SK-N-SH (cell line): ENCODE data around the gene DPRX. TPM values are rescaled to one million over a fixed set of nuclear protein-coding genes. Genes with fewer than 3 reads are reported as not detected.

Source experiments
- CTCF ChIA-PET: fragments of 300-600, 350-600 bp; formaldehyde crosslinking; extraction: SDS; loops from one replicate; lab custom pipeline; 2021; lab: Yijun Ruan, JAX
- POLR2A ChIA-PET: fragments of 350-600 bp; sonication (Branson Sonifier 250); formaldehyde crosslinking; extraction: SDS; loops from one replicate; lab custom pipeline; 2020; ENCODE audit warnings: antibody characterized with exemption, inconsistent platforms; lab: Yijun Ruan, JAX
- DNase-seq: peaks from one replicate; pipeline ENCODE4 v3.0.0; 2012
- H2AFZ ChIP-seq: fragments of 200-600 bp; sonication (generic); 2 replicates; pipeline ENCODE4 v1.8.1; 2016; ENCODE audit warnings: antibody characterized with exemption, mild to moderate bottlenecking, low read depth
- H3F3A ChIP-seq: fragments of 200-600 bp; sonication (generic); replicated peaks from 2 replicates; pipeline ENCODE3; 2016; ENCODE audit warnings: antibody characterized with exemption, mild to moderate bottlenecking; ENCODE audit not compliant: insufficient read depth
- H3K27ac ChIP-seq, 2 experiments: fragments of 200-500 bp in 1 of 2; fragments of 200-600 bp in 1 of 2; sonication (Bioruptor generic) in 1 of 2; sonication (generic), shearing (Covaris generic) in 1 of 2; 2 replicates each; pipeline versions ENCODE4 v1.5.1 to v1.6.1; 2014 to 2016; ENCODE audit warnings: low read depth in 2 of 2, inconsistent platforms in 1 of 2, low read length in 1 of 2, mild to moderate bottlenecking in 1 of 2, mixed read lengths in 1 of 2
- H3K27me3 ChIP-seq: fragments of 200-600 bp; sonication (generic), shearing (Covaris generic); 2 replicates; pipeline ENCODE4 v1.6.1; 2016; ENCODE audit warnings: mixed run types; ENCODE audit not compliant: insufficient read depth
- H3K36me3 ChIP-seq, 2 experiments: fragments of 200-500 bp in 1 of 2; fragments of 200-600 bp in 1 of 2; sonication (Bioruptor generic) in 1 of 2; sonication (generic) in 1 of 2; replicated peaks in 1 of 2; 2 replicates each; pipeline versions ENCODE3 to v1.5.1; 2014 to 2016; ENCODE audit warnings: low read length in 1 of 2, mild to moderate bottlenecking in 1 of 2; ENCODE audit not compliant: insufficient read depth in 2 of 2, control insufficient read depth in 1 of 2
- H3K4me1 ChIP-seq, 2 experiments: fragments of 200-500 bp in 1 of 2; fragments of 200-600 bp in 1 of 2; sonication (Bioruptor generic) in 1 of 2; sonication (generic), shearing (Covaris generic) in 1 of 2; 2 replicates each; pipeline versions ENCODE4 v1.5.1 to v1.6.1; 2014 to 2016; ENCODE audit warnings: low read depth in 1 of 2, low read length in 1 of 2, mixed run types in 1 of 2; ENCODE audit not compliant: insufficient read depth in 2 of 2, control insufficient read depth in 1 of 2
- H3K4me2 ChIP-seq: fragments of 200-600 bp; sonication (generic), shearing (Covaris generic); 2 replicates; pipeline ENCODE4 v1.6.1; 2017; ENCODE audit warnings: mixed run types
- H3K4me3 ChIP-seq, 2 experiments: fragments of 200-500 bp in 1 of 2; fragments of 200-600 bp in 1 of 2; sonication (Bioruptor generic) in 1 of 2; sonication (generic), shearing (Covaris generic) in 1 of 2; 2 replicates each; pipeline versions ENCODE4 v1.5.1 to v1.8.1; 2014 to 2016; ENCODE audit warnings: low read depth in 2 of 2, inconsistent platforms in 1 of 2, low read length in 1 of 2, mild to moderate bottlenecking in 1 of 2, mixed read lengths in 1 of 2, moderate library complexity in 1 of 2
- H3K79me2 ChIP-seq: fragments of 200-600 bp; sonication (generic); 2 replicates; pipeline ENCODE4 v1.8.1; 2017; ENCODE audit warnings: mild to moderate bottlenecking; ENCODE audit not compliant: insufficient read depth
- H3K9ac ChIP-seq: fragments of 200-600 bp; sonication (generic); 2 replicates; pipeline ENCODE4 v1.6.1; 2017; ENCODE audit warnings: mixed run types
- H3K9me2 ChIP-seq: fragments of 200-600 bp; sonication (generic); 2 replicates; pipeline ENCODE4 v1.6.1; 2017; ENCODE audit warnings: mixed run types
- H3K9me3 ChIP-seq: fragments of 200-600 bp; sonication (generic); 2 replicates; pipeline ENCODE4 v1.6.1; 2017; ENCODE audit warnings: mixed run types, mild to moderate bottlenecking, moderate library complexity
- H4K20me1 ChIP-seq: fragments of 200-600 bp; sonication (generic); 2 replicates; pipeline ENCODE4 v1.6.1; 2017; ENCODE audit warnings: mild to moderate bottlenecking, mixed run types; ENCODE audit not compliant: insufficient read depth
- CHD2 ChIP-seq: fragments of 150-350 bp; IDR thresholded peaks from 2 replicates; pipeline ENCODE4 v1.6.1; 2018; ENCODE audit warnings: low read length; ENCODE audit not compliant: partially characterized antibody
- CTCF ChIP-seq: fragments of 200-600 bp; sonication (generic); IDR thresholded peaks from 2 replicates; pipeline ENCODE4 v1.6.1; 2017; ENCODE audit warnings: antibody characterized with exemption, mild to moderate bottlenecking, moderate library complexity
- EP300 ChIP-seq, 2 experiments: IDR thresholded peaks; 2 replicates each; pipeline versions ENCODE4 v1.4.0 to v1.6.1; 2012; ENCODE audit warnings: borderline replicate concordance in 1 of 2, low read depth in 1 of 2, low read length in 1 of 2
- EZH2phosphoT487 ChIP-seq: fragments of 200-600 bp; sonication (generic); IDR thresholded peaks from 2 replicates; pipeline ENCODE4 v1.6.1; 2017; ENCODE audit warnings: low read depth, mixed run types, mild to moderate bottlenecking, antibody characterized with exemption, moderate library complexity, borderline replicate concordance
- FOSL2 ChIP-seq: IDR thresholded peaks from 2 replicates; pipeline ENCODE4 v1.4.0; 2012; ENCODE audit warnings: low read depth, mild to moderate bottlenecking, moderate library complexity, borderline replicate concordance
- FOXM1 ChIP-seq: IDR thresholded peaks from 2 replicates; pipeline ENCODE4 v1.4.0; 2012; ENCODE audit warnings: low read depth, mild to moderate bottlenecking
- JUND ChIP-seq: IDR thresholded peaks from 2 replicates; pipeline ENCODE4 v1.4.0; 2012
- MXI1 ChIP-seq: IDR thresholded peaks from 2 replicates; pipeline ENCODE4 v1.6.1; 2012; ENCODE audit warnings: mild to moderate bottlenecking, low read depth, low read length, improper control_type of control experiment
- RAD21 ChIP-seq: IDR thresholded peaks from 2 replicates; pipeline ENCODE4 v1.6.1; 2012; ENCODE audit warnings: mild to moderate bottlenecking, low read length
- RCOR1 ChIP-seq: fragments of 150-350 bp; IDR thresholded peaks from 2 replicates; pipeline ENCODE4 v1.6.1; 2017; ENCODE audit warnings: antibody characterized with exemption, low read length
- RFX5 ChIP-seq: IDR thresholded peaks from 2 replicates; pipeline ENCODE4 v1.6.1; 2012; ENCODE audit warnings: mild to moderate bottlenecking, improper control_type of control experiment, low read length
- TCF12 ChIP-seq: IDR thresholded peaks from 2 replicates; pipeline ENCODE4 v1.4.0; 2012
- WGBS: methylation state at CpG from one replicate; pipeline ENCODE4 v1.1.6; 2017; ENCODE audit warnings: low lambda C conversion rate; 5-methylcytosine and 5-hydroxymethylcytosine counted together
- polyA plus RNA-seq, 3 experiments: library from polyadenylated mRNA; depleted of rRNA; stranded (reverse); fragments of >200 nt; gene quantifications; 2 replicates each; pipeline ENCODE4 v1.2.3, GENCODE V29; 2012
- TF ChIP-seq, protein P1 (sequence below): IDR thresholded peaks from 2 replicates; pipeline ENCODE4 v1.4.0; 2012; ENCODE audit warnings: low read depth, borderline replicate concordance
- TF ChIP-seq, protein P2 (sequence below): IDR thresholded peaks from 2 replicates; pipeline ENCODE4 v1.6.1; 2012; ENCODE audit warnings: mild to moderate bottlenecking, low read depth, low read length, moderate library complexity
- TF ChIP-seq, protein P3 (sequence below): IDR thresholded peaks from 2 replicates; pipeline ENCODE4 v1.4.0; 2012; ENCODE audit warnings: low read depth, borderline replicate concordance

The DPRX gene
- polyA plus RNA-seq, 1 of the 3 experiments (the other 2 are of a cell fraction), result not detected

GRCh38 chr19:53649746-53650593 lies 18.2 kb downstream of the DPRX start:
- CTCF ChIA-PET, result no interaction called here
- H3K9me2 ChIP-seq, result no peaks in the 10 kb centered on the region
- no peak overlapping the region for H3K4me2 ChIP-seq
- DNase-seq, result no peak
- no peak overlapping the region for H2AFZ ChIP-seq
- H3K27me3 ChIP-seq, result no peaks in the 10 kb centered on the region
- POLR2A ChIA-PET, result no interaction called here
- H3K36me3 ChIP-seq, result no peaks in the 10 kb centered on the region
- 58% methylated on average over 34 of the region's 34 CpGs for WGBS
- no peaks in the 10 kb centered on the region for H3K79me2 ChIP-seq
- no peaks in the 10 kb centered on the region for H3K4me1 ChIP-seq
- TF ChIP-seq, protein P1, sequence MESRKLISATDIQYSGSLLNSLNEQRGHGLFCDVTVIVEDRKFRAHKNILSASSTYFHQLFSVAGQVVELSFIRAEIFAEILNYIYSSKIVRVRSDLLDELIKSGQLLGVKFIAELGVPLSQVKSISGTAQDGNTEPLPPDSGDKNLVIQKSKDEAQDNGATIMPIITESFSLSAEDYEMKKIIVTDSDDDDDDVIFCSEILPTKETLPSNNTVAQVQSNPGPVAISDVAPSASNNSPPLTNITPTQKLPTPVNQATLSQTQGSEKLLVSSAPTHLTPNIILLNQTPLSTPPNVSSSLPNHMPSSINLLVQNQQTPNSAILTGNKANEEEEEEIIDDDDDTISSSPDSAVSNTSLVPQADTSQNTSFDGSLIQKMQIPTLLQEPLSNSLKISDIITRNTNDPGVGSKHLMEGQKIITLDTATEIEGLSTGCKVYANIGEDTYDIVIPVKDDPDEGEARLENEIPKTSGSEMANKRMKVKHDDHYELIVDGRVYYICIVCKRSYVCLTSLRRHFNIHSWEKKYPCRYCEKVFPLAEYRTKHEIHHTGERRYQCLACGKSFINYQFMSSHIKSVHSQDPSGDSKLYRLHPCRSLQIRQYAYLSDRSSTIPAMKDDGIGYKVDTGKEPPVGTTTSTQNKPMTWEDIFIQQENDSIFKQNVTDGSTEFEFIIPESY, result no peak
- H3K9ac ChIP-seq, result no peak overlapping the region
- H3K9me3 ChIP-seq, result no peaks in the 10 kb centered on the region; the same call in 1 of the 2 replicates
- no peaks in the 10 kb centered on the region for H3F3A ChIP-seq
- no peak overlapping the region for H3K4me3 ChIP-seq
- H3K27ac ChIP-seq, result no peak overlapping the region
- no peaks in the 10 kb centered on the region for H4K20me1 ChIP-seq

GRCh38 chr19:53652476-53652875 lies 20.7 kb downstream of the DPRX start:
- Histone ChIP-seq H3K79me2 (no peaks in the 10 kb centered on the region), H4K20me1 (no peaks in the 10 kb centered on the region), H3K4me1 (no peaks in the 10 kb centered on the region), H3K27me3 (no peaks in the 10 kb centered on the region; the same call in 1 of the 2 replicates), H3K9ac (no peak overlapping the region), H2AFZ (no peak overlapping the region), H3K9me2 (no peaks in the 10 kb centered on the region), H3K36me3 (no peaks in the 10 kb centered on the region), H3K4me3 (no peak overlapping the region), H3K4me2 (no peak overlapping the region), H3F3A (no peaks in the 10 kb centered on the region), H3K9me3 (no peaks in the 10 kb centered on the region; the same call in 1 of the 2 replicates), H3K27ac (no peak overlapping the region)
- DNase-seq, result no peak
- POLR2A ChIA-PET, result no interaction called here
- 15% methylated on average over 6 of the region's 6 CpGs for WGBS
- CTCF ChIA-PET, result no interaction called here
- TF ChIP-seq RCOR1 (no peak), JUND (no peak), EP300 (IDR thresholded peaks at IDR 0.05; ENCODE audit: borderline replicate concordance in 1 of 2, low read depth in 1 of 2, low read length in 1 of 2) (no peak), CHD2 (no peak), RAD21 (no peak), CTCF (no peak), MXI1 (no peak), TCF12 (no peak), FOXM1 (no peak), RFX5 (no peak), FOSL2 (no peak), EZH2phosphoT487 (no peak)
- TF ChIP-seq, protein P2, sequence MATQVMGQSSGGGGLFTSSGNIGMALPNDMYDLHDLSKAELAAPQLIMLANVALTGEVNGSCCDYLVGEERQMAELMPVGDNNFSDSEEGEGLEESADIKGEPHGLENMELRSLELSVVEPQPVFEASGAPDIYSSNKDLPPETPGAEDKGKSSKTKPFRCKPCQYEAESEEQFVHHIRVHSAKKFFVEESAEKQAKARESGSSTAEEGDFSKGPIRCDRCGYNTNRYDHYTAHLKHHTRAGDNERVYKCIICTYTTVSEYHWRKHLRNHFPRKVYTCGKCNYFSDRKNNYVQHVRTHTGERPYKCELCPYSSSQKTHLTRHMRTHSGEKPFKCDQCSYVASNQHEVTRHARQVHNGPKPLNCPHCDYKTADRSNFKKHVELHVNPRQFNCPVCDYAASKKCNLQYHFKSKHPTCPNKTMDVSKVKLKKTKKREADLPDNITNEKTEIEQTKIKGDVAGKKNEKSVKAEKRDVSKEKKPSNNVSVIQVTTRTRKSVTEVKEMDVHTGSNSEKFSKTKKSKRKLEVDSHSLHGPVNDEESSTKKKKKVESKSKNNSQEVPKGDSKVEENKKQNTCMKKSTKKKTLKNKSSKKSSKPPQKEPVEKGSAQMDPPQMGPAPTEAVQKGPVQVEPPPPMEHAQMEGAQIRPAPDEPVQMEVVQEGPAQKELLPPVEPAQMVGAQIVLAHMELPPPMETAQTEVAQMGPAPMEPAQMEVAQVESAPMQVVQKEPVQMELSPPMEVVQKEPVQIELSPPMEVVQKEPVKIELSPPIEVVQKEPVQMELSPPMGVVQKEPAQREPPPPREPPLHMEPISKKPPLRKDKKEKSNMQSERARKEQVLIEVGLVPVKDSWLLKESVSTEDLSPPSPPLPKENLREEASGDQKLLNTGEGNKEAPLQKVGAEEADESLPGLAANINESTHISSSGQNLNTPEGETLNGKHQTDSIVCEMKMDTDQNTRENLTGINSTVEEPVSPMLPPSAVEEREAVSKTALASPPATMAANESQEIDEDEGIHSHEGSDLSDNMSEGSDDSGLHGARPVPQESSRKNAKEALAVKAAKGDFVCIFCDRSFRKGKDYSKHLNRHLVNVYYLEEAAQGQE, result no peak
- TF ChIP-seq, protein P1, result no peak
- TF ChIP-seq, protein P3, sequence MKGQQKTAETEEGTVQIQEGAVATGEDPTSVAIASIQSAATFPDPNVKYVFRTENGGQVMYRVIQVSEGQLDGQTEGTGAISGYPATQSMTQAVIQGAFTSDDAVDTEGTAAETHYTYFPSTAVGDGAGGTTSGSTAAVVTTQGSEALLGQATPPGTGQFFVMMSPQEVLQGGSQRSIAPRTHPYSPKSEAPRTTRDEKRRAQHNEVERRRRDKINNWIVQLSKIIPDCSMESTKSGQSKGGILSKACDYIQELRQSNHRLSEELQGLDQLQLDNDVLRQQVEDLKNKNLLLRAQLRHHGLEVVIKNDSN, result no peak
